Activated T-cell treated with anti-CD3 and anti-CD28 coated beads for 4 hours (primary cell): ENCODE measurements around the gene EPHA10.
"Not testable (repeated sequence)": the region's sequence is repeated elsewhere in the genome, so short reads cannot be mapped to it uniquely, and the experiment has no call there.

Source experiments
- DNase-seq: peaks from one replicate; pipeline ENCODE4 v3.0.0-alpha.2; 2020

The EPHA10 gene

DNA sequence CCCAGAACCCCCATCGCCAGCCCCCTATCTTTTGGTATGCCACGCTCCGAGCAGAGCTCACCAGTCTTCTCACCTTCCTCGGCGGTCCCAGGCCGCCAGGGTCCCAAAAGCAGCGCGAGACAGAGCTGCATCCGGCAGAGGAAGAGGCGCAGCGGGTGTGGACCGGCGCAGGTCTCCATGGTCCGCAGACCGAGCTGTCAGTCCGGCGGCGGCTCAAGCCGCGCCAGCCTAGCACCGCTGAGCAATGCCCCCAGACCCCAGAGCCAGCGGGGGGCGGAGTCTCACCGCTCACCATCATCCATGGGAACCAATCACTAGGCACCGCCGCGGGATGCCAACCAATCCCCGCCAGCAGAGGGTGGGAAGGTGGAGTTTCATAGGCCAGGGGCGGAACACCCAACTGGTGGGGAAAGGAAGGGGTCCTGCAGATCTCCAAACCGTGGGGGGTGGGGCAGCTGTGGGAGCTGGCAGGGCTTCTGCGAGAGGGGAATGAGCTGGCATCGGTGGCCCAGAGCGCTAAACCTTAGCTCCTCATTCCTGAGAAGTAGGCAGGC, at the start of gene EPHA10:
Gene EPHA10 (minus strand): TSS at position 233 of the 554 bp plus-strand sequence. CDS start 54 bp downstream, at position 179.
- DNase-seq: no peak

DNA sequence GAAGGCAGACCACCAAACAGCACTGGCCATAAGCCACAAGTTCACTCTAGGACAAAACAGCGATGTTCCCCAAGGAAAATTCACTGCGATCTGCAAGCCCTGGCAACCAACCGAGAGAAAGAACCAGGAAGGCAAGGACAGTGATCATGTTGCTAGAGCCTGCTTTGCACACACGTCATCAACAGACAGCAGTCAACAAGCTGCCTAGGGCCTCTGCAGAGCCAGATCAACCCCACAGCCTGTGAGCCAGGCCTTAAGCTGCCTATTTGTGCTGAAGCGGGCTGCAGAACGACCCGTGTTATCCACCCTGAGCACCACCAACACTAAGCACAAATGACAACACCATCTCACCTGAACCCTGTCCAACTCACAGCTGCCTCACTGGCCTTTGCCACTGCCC, 49.3 kb upstream of the EPHA10 start:
- DNase-seq: no peak

DNA sequence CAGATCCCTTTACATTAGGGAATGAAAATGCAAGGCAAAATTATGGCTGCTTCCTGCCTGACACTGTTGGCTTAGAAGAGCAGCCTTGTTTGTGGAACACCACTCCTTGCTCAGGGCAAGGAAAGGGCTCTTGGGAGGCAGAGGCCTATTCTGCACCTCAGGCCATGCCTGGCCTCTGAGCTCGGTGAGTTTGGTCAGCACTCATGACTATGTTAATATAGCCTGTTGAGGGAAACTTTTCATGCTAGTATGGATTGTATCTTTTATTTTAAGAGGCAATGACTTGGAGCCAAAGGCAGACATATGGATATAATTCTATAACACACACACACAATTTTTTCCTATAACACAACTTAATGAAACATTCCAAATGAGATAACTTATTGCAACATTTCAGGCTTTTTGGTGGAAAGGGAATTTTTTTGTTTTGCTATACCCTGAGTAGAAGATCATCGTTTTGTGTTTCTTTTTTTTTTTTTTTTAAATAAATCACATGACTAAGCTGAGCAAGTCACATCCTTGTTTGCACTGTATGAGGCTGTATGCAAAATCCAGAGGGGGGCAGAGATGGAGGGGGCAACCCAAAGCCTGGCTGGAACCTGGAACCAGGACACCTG, 48.7 kb upstream of the EPHA10 start:
- DNase-seq: no peak

DNA sequence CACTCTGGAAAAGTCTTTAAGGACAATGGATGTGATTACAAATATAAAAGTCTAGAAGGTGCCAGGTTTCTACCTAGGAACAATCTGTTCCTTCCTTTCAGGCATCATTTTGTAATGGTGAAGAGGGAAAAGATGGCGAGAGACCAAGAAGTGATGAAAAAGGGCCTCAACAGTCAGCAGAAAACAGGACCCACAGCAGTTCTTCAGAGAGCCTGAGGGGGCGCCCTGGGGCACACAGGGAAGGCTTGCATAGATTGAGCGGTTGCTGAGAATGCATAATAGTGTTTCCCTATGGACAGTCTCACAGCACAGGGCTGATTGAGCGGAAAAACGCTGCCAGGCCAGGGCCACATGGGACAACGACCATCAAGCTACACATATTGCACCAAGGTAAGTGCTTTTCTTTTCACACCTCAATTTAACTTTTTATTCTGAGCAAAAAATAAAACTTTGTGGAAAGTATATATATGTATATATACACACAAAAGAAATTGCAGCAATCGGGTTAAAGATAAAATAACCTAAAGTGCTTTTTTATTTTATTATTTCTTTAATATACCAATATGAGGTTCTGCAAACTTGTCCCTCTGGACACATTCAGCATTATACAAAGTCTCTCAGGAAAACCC, 46.2 kb upstream of the EPHA10 start:
- peak; percentile 48 for DNase-seq

DNA sequence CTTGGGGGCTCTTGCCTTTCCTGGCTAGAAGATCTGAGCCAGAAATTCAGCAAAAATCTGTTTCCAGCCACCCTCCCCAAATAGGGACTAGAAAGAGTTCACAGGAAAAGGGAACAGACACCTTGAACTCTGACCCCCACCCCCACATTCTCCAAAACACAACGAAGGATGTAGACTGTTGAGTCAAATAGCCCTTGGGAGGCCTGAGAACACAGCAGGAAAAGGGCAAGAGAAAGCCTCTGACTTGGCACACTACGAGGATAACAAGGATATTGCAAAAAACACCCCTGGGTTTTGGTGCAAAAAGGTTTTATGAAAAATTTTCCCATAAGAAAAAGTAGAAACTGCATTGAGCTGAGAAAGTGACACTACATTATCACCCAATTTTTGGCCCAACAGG, 45.0 kb upstream of the EPHA10 start:
- no peak for DNase-seq

DNA sequence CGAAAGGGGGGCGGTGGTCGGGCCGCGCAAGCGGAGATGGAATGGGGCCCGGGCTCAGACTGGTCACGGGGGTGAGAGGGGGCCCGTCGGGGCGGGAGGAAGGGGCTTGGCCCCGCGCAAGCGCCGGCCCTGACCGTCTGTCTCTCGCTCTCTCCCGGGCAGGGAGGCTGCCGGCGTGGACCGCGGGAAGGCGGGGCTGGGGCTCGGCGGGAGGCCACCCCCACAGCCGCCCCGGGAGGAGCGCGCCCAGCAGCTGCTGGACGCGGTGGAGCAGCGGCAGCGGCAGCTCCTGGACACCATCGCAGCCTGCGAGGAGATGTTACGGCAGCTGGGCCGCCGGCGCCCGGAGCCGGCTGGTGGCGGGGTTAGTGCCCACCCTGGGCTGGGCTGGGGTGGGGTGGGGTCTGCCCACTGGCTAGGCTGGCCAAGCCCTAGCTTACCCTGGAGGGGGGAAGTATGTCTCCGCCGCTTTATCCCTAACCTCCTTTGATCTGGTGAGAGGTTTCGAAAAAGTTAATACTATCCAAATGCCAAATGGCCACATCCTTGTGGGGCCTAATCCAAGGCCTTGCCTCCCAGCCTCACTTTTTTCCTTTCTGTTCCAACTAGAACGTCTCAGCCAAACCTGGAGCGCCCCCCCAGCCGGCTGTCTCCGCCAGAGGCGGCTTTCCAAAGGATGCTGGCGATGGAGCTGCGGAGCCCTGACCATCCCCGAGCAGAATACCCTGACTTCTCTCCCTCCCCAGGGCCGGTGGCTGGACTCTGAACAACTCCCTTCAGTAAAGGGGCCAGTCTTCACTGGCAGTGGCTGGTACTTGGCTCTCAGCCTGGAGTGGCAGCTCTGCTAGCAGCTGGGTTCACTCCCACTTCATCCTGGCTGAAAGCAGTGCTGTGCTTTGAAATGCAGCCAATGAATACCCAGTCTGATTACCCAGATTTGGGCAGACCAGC, 43.7 kb upstream of the EPHA10 start:
- DNase-seq: no peak

DNA sequence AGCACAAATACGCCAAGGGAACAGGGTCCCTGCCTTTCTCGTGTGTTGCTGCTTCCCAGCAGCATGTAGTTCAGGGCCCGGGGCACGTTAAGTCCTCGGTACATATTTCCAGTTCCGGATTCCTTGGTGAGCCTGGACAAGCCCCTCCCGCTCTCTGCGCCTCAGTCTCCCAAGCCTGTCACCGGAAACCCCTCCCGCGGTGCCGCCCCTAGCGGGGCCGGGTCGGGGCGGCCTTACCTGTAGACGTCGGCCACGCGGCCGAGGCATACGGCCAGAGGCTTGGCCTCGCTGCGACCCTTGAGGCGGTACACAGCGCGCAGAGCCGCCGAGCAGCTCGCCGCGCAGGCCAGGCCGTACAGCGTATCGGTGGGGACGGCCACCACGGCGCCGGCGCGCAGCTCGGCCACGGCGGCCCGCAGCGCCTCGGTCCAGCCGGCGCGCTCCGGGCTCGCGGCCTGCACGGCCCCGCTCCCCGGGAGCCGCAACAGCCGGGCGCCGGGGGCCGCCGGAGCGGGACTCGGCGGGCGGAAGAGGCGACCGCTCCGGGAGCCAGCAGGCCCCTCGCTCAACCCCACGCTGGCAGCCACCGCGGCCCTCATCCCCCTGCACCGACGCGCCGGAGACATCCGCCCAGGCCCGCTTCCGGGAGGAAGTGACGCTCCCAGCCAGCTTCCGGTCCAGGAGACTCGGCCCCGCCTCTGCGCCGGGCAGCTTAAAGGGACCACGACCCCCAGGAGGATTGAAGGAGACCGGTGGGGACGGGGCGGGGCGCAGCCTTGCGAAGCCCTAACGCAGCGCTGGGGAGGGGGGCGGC, 42.8 kb upstream of the EPHA10 start, which contains the start of the genes C1orf122 and YRDC:
Gene C1orf122 (plus strand): TSS at position 236 of the 814 bp plus-strand sequence. CDS start 615 bp downstream, outside the sequence.
Gene YRDC (minus strand): TSS at position 654 of the 814 bp plus-strand sequence. CDS start 28 bp downstream, at position 626.
- peak; percentile 87 for DNase-seq

DNA sequence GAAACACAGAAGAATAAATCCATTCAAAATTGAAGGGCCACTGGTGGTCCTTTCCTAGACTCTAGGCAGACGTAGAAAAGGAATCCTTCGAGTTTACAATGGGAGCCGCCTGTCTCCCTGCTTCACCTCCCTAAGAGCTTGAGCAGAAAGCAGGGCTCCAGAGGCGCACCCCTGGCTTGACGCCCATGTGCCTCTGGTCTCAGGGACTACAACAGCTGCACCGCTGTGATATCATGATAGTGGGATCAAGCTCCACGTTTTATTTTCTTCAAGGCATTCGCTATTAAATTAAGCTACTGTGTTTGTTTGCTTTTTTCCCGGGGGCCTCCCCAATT, 42.3 kb upstream of the EPHA10 start:
- no peak for DNase-seq

DNA sequence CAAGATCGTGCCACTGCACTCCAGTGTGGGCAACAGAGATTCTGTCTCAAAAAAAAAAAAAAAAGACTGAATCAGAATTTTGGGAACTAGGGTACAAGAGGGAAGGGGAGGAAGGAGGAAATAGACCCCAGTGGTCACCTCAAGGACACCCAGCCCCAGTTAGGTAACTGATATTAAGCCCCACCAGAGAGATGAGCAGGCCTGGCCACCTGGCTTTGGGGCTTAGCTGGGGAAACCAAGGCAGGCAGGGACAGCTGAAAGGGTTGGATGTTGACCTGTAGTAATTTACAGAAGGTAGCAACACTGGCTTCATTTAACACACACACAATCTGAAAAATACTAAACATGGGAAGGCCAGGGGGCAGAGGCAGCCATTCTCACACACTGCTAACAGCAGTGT, 37.5 kb upstream of the EPHA10 start:
- DNase-seq: no peak

DNA sequence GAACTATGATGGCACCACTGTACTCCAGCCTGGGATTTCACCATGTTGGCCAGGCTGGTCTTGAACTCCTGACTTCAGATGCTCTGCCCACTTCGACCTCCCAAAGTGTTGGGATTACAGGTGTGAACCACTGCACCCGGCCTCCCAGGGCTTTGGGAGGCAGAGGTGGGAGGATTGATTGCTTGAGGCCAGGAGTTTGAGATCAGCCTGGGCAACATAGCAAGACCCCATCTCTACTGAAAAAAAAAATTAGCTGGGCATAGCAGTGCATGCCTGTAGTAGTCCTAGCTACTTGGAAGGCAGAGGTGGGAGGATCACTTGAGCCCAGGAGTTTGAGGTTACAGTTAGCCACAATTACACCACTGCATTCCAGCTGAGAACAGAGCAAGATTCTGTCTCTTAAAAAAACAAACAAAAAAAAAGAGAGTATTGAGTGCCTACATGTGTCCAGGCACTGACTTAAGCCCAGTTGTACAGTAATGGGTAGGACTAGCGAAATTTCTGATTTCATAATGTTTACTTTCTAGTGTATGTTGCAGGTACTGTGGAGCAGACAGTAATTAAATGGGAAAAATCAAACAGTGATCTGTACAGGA, 32.9 kb upstream of the EPHA10 start:
- no peak for DNase-seq

DNA sequence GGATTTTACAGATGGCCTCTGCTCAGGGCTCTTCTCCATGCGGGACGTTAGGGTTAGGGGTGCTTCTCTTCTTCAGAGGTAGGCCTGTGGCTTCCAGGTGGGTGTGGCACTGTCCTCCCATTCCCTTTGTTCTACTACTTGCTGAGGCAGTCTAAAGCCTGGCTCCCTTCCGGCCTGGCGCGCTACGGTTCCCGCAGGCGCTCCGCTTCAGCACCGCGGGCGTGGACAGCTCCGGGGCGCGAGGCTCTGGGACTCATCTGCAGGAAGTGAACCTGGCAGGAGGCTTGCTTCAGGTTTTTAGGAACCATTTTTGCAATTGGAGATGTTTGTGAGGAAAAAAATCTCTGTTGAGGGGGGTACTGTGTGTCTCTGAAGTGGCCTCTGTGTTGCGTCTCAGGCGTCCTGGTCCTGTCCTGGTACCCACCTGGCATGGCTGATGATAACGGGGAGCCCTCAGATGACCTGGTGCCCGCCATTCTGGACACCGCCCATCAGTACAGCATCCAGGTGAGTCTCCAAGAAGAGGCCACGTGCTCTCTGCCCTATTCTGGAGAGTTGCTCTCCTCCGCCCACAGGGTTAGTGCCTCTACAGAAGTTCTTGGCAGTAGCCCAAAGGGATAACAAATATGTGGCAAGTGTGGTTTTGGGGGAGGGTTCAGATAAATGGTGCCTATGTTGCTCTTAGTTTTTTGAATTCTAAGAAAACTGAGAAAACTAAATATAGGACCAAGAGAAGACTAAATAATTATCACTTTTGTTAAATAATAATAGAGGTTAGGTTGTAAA, 30.6 kb upstream of the EPHA10 start:
- no peak for DNase-seq

DNA sequence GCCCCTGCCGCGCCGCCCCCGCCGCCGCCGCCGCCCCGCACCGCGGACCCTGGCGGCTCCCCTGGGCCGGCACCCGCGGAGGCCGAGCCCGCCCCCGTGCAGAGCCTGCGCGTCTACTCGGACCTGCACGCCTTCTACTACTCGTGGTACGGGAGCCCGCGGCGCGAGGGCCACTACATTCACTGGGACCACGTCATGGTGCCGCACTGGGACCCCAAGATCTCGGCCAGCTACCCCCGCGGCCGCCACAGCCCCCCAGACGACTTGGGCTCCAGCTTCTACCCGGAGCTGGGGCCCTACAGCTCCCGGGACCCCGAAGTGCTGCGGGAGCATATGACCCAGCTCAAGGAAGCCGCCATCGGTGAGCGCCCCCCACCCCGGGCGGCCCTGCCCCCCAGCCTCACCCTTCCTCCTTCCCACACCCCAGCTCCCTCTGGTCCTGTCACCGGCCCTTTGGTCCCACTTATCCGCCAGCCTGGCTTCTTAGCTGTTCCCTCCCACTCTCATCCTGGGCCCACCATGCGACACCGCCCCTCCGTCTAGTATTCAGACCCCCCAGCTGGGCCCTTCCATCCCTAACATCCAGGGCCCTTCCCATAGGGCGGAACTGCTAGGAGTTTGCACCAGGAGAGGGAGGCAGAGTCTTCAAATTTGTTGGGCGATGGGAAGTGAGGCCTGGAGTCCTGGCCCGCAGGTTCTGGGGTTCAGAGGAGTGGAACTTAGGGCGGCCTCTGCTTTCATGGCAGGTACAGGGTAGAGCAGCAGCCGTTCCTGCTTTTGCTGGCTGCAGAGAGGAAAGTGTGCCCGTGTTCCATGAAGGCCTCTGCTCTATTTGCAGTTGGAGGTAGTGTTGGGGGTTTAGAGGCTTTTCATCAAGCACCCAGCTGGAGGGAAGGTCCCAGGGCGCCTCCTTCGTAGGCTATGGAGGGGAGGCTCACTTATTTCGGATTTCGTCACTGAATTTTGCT, 29.7 kb upstream of the EPHA10 start:
- no peak for DNase-seq

DNA sequence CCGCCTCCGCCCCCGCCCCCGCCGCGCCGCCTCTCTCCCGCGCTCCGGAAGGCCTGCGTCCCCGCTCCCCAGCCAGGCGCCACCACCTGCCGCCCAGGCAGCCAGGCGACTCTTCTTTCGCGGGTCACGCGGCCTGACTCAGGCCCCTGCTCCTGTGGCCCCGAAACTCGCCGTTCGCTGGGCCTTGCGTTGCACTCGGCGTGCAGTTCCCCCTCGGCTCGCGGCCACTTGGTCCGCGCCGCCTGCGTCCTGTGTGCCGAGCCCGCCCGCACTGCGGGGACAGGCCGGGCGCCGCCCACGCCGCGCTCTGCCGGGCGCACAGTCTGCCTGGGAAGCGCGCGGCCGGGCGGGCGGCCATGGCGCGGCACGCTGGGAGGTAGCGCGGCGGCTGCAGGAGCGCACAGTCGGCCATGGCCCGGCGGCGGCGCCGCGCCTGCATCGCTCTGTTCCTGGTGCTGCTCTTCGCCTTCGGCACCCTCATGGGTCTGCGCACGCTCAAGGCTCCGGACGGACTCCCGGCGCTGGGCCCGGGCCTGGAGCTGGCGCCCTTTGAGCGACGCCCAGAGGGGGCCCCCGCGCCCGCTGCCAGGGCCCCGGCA, 29.0 kb upstream of the EPHA10 start, which contains the start of gene MANEAL:
Gene MANEAL (plus strand): TSS at position 75 of the 599 bp plus-strand sequence. CDS start 336 bp downstream, at position 411.
- DNase-seq: no peak

DNA sequence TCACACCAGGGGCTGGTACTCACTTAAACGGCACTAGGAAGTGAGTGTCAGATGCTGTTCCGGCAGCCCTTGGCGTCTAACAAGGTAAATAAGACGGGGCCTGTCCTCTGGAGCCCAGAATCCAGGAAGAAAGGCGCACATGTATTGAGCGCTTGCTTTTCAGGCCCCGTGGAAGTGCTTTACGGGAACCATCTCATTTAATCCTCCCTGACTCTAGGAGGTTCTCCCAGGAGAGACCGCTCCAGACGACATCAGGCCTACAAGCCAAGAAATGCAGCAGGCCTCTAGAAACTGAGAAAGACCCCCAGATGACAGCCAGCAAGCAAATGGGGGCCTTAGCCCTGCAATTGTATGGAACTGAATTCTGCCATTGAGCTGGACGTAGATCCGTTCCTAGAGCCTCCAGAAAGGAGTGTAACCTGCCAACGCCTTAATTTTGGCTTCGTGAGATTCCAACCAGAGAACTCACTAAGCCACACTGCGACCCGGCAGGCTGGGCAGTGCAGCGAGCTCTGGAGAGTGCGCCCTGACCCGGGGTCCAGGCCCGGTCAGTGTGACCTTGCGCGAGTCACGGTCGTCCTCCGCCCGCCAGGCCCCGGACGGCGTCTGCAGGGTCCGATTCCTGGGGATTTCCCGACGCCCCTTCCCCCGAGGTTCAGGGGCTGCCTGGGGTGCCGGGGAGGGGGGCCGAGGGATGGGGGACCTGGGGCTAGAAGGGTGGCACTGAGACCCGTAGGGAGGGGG, 28.2 kb upstream of the EPHA10 start:
- DNase-seq: no peak

DNA sequence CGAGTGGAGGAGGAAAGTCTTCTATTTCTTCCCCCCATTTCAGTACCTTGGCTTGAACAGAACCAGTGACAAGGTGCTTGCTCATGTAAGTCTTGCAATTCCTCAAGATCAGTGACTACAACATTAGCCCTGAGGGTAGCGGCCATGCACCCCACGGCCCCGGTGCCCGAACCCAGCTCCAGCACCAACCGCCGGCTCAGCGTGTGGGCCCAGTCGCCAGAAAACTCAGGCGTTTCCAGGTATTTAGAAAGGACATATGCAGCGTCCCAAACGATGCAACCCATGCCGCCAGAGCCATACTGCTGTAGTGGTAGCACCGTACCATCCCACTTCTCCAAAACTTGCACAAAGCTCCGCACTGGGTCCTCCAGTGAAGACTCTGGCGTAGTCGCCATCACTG, 17.6 kb upstream of the EPHA10 start:
- DNase-seq: no peak

DNA sequence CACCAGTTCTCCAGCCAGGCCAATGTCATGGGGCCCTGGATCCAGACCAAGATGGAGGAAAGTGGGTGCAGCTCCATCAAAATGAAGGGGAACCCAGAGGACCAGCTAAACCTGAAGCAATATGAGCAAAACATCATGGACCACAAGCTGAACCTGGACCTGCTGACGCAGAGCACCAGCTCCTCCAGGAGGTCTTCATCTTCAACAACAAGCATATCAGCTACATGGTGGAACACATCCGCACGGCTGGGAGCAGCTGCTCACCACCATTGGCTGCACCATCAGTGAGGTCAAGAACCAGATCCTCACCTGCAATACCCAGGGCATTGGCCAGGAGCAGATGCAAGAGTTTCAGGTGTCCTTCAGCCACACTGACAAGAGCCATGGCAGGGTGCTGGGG, 13.7 kb upstream of the EPHA10 start:
- no peak for DNase-seq

DNA sequence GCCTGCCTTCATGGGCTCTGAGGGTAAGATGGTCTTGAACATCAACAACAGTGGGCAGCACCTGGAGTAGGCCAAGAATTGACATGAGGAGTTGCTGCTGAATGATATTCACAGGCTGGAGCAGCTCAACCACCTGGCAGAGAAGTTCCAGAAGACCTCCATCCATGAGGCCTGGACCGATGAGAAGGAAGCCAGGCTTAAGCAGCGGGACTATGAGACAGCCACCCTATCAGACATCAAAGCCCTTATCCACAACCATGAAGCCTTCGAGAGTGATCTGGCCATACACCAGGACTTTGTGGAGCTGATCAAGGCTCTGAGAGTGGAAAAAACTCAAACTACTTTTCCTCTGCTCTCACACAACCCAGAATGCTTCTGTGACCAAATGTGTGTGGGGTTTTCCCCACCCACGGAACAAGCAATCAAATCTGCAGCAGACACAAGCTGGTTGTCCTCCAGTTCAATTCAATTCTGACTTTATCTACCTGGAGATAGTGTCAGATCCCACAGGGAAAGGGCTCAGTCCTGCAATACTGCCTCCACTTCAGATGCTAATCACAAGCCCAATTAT, 12.1 kb upstream of the EPHA10 start:
- no peak for DNase-seq

DNA sequence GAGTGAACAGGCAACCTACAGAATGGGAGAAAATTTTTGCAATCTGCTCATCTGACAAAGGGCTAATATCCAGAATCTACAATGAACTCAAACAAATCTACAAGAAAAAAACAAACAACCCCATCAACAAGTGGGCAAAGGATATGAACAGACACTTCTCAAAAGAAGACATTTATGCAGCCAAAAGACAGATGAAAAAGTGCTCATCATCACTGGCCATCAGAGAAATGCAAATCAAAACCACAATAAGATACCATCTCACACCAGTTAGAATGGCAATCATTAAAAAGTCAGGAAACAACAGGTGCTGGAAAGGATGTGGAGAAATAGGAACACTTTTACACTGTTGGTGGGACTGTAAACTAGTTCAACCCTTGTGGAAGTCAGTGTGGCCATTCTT, 6.5 kb upstream of the EPHA10 start:
- not testable (repeated sequence) for DNase-seq
